Hepatocyte (in vitro differentiated cells): ENCODE data around the gene RABGAP1L. TPM values are rescaled to one million over a fixed set of nuclear protein-coding genes. Genes with fewer than 3 reads are reported as not detected.
"Not testable (repeated sequence)": the region's sequence is repeated elsewhere in the genome, so short reads cannot be mapped to it uniquely, and the experiment has no call there.

Experiments
- DNase-seq: peaks from one replicate; pipeline ENCODE4 v3.0.0-alpha.2; 2016; ENCODE audit warnings: low spot score
- H2AFZ ChIP-seq: fragments of 200-600 bp; sonication (generic); 2 replicates; pipeline ENCODE4 v1.6.0; 2016; ENCODE audit warnings: antibody characterized with exemption, mild to moderate bottlenecking
- H3K27ac ChIP-seq: fragments of 200-600 bp; sonication (generic); 2 replicates; pipeline ENCODE4 v1.5.1; 2016; ENCODE audit warnings: mild to moderate bottlenecking
- H3K27me3 ChIP-seq: fragments of 200-600 bp; sonication (generic); 2 replicates; pipeline ENCODE4 v1.6.1; 2016
- H3K36me3 ChIP-seq: fragments of 200-600 bp; sonication (generic); replicated peaks from 2 replicates; pipeline ENCODE4 v1.5.1; 2016; ENCODE audit warnings: low read depth; ENCODE audit not compliant: insufficient read depth
- H3K4me1 ChIP-seq: fragments of 200-600 bp; sonication (generic); 2 replicates; pipeline ENCODE4 v1.5.1; 2016; ENCODE audit warnings: mild to moderate bottlenecking, moderate library complexity; ENCODE audit not compliant: insufficient read depth
- H3K4me2 ChIP-seq: fragments of 200-600 bp; sonication (generic); 2 replicates; pipeline ENCODE4 v1.6.0; 2016
- H3K4me3 ChIP-seq: fragments of 200-600 bp; sonication (generic); 2 replicates; pipeline ENCODE4 v1.5.1; 2016; ENCODE audit warnings: mild to moderate bottlenecking
- H3K79me2 ChIP-seq: fragments of 200-600 bp; sonication (generic); 2 replicates; pipeline ENCODE4 v1.6.0; 2017; ENCODE audit warnings: mild to moderate bottlenecking
- H3K9me2 ChIP-seq: fragments of 200-600 bp; sonication (generic); replicated peaks from 2 replicates; pipeline ENCODE4 v1.6.0; 2017; ENCODE audit warnings: mild to moderate bottlenecking; ENCODE audit not compliant: insufficient read depth
- H3K9me3 ChIP-seq: fragments of 200-600 bp; sonication (generic); 2 replicates; pipeline ENCODE4 v1.5.1; 2016; ENCODE audit warnings: low read depth, mild to moderate bottlenecking
- H4K20me1 ChIP-seq: fragments of 200-600 bp; sonication (generic); 2 replicates; pipeline ENCODE4 v1.6.0; 2016; ENCODE audit warnings: mild to moderate bottlenecking; ENCODE audit not compliant: insufficient read depth, poor library complexity, severe bottlenecking
- EZH2 ChIP-seq: fragments of 200-600 bp; sonication (generic); IDR thresholded peaks from 2 replicates; pipeline ENCODE4 v1.6.1; 2016; ENCODE audit warnings: antibody characterized with exemption, mild to moderate bottlenecking, borderline replicate concordance
- EZH2phosphoT487 ChIP-seq: fragments of 200-600 bp; sonication (generic); IDR thresholded peaks from one replicate; pipeline ENCODE4 v1.6.1; 2018; ENCODE audit warnings: antibody characterized with exemption, mild to moderate bottlenecking, low read depth, moderate library complexity; ENCODE audit not compliant: unreplicated experiment, severe bottlenecking
- WGBS: methylation state at CpG from one replicate; pipeline ENCODE4 v1.1.6; 2016; ENCODE audit warnings: low lambda C conversion rate; ENCODE audit errors: missing lambda C conversion rate; 5-methylcytosine and 5-hydroxymethylcytosine counted together
- polyA plus RNA-seq: library from polyadenylated mRNA; unstranded; fragments of >200 nt; fragmentation: Nextera tagmentation; extraction: Ambion mirVana; gene quantifications from 2 replicates; pipeline ENCODE4 v1.2.1, GENCODE V29; 2016
- total RNA-seq: library from RNA; depleted of rRNA; stranded (reverse); fragments of >200 nt; gene quantifications from 2 replicates; pipeline ENCODE4 v1.2.3, GENCODE V29; 2014
- TF ChIP-seq, protein P1 (sequence below): fragments of 200-600 bp; sonication (generic); IDR thresholded peaks from 2 replicates; pipeline ENCODE4 v1.5.1; 2016; ENCODE audit warnings: antibody characterized with exemption, mild to moderate bottlenecking; ENCODE audit not compliant: poor library complexity

Gene RABGAP1L
- total and polyA plus RNA-seq, 2 experiments from 2014 or later, result 15.0 to 41.8 TPM

DNA sequence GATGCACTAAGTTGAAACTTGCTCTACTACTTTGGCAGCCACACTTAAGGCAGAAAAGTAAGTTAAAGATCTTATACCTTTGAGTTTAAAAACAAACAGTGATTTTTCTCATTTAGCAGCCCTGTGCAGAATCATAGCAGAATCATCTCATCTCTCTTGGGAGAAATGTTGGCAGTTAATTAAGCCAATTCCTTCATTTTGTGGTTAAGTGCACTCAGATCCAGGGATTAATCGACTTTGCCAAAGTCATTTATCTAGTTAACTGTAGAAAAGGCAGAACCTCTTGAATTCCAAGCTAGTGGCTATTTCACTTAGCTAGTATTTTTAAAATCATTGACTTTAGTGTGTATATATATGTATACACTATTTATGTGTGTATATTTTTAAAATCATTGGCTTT lies 413.5 kb downstream of the RABGAP1L start:
- Histone ChIP-seq H3K4me1 (no peaks in the 10 kb centered on the region), H3K9me2 (no peaks in the 10 kb centered on the region), H3K27ac (no peak overlapping the region), H3K79me2 (no peaks in the 10 kb centered on the region), H2AFZ (no peak overlapping the region), H3K4me2 (no peak overlapping the region), H3K27me3 (no peaks in the 10 kb centered on the region), H3K36me3 (no peaks in the 10 kb centered on the region), H3K4me3 (no peak overlapping the region), H3K9me3 (no peaks in the 10 kb centered on the region), H4K20me1 (no peaks in the 10 kb centered on the region)
- 100% methylated on average over 1 of the region's 1 CpG for WGBS
- TF ChIP-seq, protein P1, sequence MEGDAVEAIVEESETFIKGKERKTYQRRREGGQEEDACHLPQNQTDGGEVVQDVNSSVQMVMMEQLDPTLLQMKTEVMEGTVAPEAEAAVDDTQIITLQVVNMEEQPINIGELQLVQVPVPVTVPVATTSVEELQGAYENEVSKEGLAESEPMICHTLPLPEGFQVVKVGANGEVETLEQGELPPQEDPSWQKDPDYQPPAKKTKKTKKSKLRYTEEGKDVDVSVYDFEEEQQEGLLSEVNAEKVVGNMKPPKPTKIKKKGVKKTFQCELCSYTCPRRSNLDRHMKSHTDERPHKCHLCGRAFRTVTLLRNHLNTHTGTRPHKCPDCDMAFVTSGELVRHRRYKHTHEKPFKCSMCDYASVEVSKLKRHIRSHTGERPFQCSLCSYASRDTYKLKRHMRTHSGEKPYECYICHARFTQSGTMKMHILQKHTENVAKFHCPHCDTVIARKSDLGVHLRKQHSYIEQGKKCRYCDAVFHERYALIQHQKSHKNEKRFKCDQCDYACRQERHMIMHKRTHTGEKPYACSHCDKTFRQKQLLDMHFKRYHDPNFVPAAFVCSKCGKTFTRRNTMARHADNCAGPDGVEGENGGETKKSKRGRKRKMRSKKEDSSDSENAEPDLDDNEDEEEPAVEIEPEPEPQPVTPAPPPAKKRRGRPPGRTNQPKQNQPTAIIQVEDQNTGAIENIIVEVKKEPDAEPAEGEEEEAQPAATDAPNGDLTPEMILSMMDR, result no peak
- TF ChIP-seq EZH2phosphoT487, result no peak
- TF ChIP-seq EZH2, result no peak
- no peak for DNase-seq

DNA sequence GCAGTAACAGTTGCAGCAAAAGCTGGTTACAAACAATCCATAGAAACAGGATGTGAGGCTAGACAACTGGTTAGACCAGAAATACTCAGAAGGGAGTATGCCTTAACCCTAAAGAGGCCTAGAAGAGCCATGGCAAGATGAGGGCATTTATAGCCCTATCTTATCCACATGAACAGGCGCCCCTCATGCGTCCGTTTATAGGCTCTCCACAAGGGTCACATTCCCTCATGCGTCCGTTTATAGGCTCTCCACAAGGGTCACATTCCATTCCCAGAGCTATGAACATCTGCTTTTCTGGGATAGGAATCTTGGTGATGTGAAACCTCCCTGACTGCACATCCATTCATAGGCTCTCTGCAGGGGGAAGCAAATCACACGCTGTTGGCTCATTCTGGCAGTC lies 416.8 kb downstream of the RABGAP1L start:
- H3K27ac ChIP-seq, H3K4me2 ChIP-seq, H4K20me1 ChIP-seq, H3K4me1 ChIP-seq, H3K27me3 ChIP-seq, H3K9me3 ChIP-seq, H3K79me2 ChIP-seq, H3K36me3 ChIP-seq, H3K9me2 ChIP-seq, H2AFZ ChIP-seq, DNase-seq, H3K4me3 ChIP-seq: not testable (repeated sequence)
- WGBS, result 97% methylated on average over 6 of the region's 6 CpGs

DNA sequence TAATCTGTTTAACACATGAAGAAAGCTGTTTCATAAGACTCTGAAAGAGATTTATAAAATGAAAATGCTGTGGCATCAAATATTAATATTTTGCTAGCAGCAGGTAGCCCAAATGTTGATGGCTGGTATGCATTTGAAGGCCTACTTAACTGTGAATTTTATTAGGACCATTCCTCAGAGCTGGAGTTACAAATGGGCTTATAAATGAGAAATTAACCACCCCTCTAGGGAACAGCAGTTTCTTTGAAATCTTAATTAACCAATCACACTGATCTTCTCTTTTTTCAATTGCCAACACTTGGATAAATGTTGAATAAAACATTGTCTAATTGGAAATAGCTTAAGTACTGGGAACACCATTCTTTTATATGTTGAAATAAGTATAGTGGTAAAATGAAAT lies 418.4 kb downstream of the RABGAP1L start:
- no peak for DNase-seq
- Histone ChIP-seq H3K4me3 (no peak overlapping the region), H4K20me1 (no peaks in the 10 kb centered on the region), H3K27ac (no peak overlapping the region), H3K79me2 (no peaks in the 10 kb centered on the region), H3K4me2 (no peak overlapping the region), H3K4me1 (no peaks in the 10 kb centered on the region), H3K27me3 (no peaks in the 10 kb centered on the region), H3K9me3 (no peaks in the 10 kb centered on the region), H3K9me2 (no peaks in the 10 kb centered on the region), H2AFZ (no peak overlapping the region), H3K36me3 (no peaks in the 10 kb centered on the region)
- TF ChIP-seq EZH2, result no peak
- TF ChIP-seq EZH2phosphoT487, result no peak
- TF ChIP-seq, protein P1, result no peak

DNA sequence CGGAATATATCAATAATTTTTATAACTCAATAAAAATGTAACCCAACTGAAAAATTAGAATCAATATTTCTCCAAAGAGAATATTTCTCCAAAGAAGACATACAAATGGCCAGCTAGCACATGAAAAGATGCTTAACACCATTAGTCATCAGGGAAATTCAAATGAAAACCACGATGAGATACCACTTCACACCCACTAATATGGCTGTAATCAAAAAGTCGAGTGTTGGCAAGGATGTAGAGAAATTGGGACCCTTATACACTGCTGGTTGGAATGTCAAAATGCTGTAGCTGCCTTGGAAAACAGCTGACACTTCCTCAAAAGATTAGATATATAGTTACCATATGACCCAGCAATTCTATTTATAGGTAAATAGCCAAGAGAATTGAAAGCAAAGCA lies 421.5 kb downstream of the RABGAP1L start:
- H4K20me1 ChIP-seq, result no peaks in the 10 kb centered on the region
- 80% methylated on average over 3 of the region's 3 CpGs for whole genome bisulfite sequencing
- no peaks in the 10 kb centered on the region for H3K27me3 ChIP-seq
- no peaks in the 10 kb centered on the region for H3K36me3 ChIP-seq
- no peaks in the 10 kb centered on the region for H3K79me2 ChIP-seq
- H3K27ac ChIP-seq, result no peak overlapping the region
- no peak for DNase-seq
- H3K4me2 ChIP-seq, result no peak overlapping the region
- H3K4me3 ChIP-seq, result no peak overlapping the region
- no peak overlapping the region for H2AFZ ChIP-seq
- no peaks in the 10 kb centered on the region for H3K4me1 ChIP-seq
- no peaks in the 10 kb centered on the region for H3K9me3 ChIP-seq
- TF ChIP-seq, protein P1, result no peak
- no peak for TF ChIP-seq EZH2
- no peak for TF ChIP-seq EZH2phosphoT487
- no peaks in the 10 kb centered on the region for H3K9me2 ChIP-seq
